Right lobe of liver (tissue), 4 donors: ENCODE results near the gene CLRN2.

Experiments used
- CTCF ChIP-seq, 4 donors: fragments of 200-600 bp in 3 of 4; fragments of 450-650 bp in 1 of 4; IDR thresholded peaks; one replicate each; pipeline versions ENCODE4 v1.5.1 to v1.8.0; 2016 to 2022; ENCODE audit warnings: antibody characterized with exemption in 4 of 4, mild to moderate bottlenecking in 2 of 4
- POLR2A ChIP-seq: fragments of 450-650 bp; IDR thresholded peaks from one replicate; pipeline ENCODE4 v1.6.1; 2017; ENCODE audit warnings: antibody characterized with exemption, mild to moderate bottlenecking
- donor health status: DM: no; HTN: no; CAD: no.
- donor health status: DM: no; HTN: no; CAD: no.
- donor health status: DM: no; HTN: yes; CAD: no.

GRCh38 chr4:17560065-17560673 is 45.2 kb downstream of the CLRN2 start:
- TF ChIP-seq CTCF (IDR thresholded peaks at IDR 0.05) (no peak), POLR2A (no peak)
